Testis (tissue), 2 donors: ENCODE data around the gene GMDS.

ENCODE experiments used
- POLR2A ChIP-seq: fragments of 450-650 bp; IDR thresholded peaks from one replicate; pipeline ENCODE4 v1.6.1; 2017; ENCODE audit warnings: antibody characterized with exemption, mild to moderate bottlenecking, moderate library complexity
- TF ChIP-seq, protein P1 (sequence below), 3 experiments: fragments of 450-650 bp in 2 of 3; fragments of 200-600 bp in 1 of 3; sonication (generic) in 1 of 3; IDR thresholded peaks; one replicate each; pipeline ENCODE4 v1.5.1; 2016 to 2019; ENCODE audit warnings: antibody characterized with exemption in 3 of 3, mild to moderate bottlenecking in 2 of 3, moderate library complexity in 1 of 3

DNA sequence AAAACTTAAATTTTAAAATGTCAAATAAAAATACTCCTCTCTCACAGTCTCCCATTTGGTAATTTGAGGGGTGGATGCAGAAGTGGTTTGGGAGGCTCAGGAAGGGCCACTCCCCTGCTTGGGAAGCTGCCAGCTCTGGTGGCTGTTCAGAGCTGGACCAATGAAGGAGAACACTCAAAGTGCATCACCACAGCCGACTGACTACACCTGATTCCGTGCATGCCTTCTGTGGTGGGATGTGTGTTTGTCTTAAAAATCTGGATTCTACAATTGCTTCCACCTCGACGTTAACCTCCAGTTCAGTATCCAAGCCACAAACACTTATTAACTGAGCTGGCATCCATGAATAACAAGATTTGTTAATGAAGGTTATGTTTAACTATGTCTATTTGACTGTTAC lies 498.4 kb downstream of the GMDS start:
- TF ChIP-seq, protein P1, sequence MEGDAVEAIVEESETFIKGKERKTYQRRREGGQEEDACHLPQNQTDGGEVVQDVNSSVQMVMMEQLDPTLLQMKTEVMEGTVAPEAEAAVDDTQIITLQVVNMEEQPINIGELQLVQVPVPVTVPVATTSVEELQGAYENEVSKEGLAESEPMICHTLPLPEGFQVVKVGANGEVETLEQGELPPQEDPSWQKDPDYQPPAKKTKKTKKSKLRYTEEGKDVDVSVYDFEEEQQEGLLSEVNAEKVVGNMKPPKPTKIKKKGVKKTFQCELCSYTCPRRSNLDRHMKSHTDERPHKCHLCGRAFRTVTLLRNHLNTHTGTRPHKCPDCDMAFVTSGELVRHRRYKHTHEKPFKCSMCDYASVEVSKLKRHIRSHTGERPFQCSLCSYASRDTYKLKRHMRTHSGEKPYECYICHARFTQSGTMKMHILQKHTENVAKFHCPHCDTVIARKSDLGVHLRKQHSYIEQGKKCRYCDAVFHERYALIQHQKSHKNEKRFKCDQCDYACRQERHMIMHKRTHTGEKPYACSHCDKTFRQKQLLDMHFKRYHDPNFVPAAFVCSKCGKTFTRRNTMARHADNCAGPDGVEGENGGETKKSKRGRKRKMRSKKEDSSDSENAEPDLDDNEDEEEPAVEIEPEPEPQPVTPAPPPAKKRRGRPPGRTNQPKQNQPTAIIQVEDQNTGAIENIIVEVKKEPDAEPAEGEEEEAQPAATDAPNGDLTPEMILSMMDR (IDR thresholded peaks at IDR 0.05), result no peak
- no peak for TF ChIP-seq POLR2A
